NCI-H345 treated with DMSO at 0.1 percent for 48 hours (cell line): ENCODE results near the gene KLRF2.
"Not testable (repeated sequence)": the region's sequence is repeated elsewhere in the genome, so short reads cannot be mapped to it uniquely, and the experiment has no call there.

ENCODE experiments used
- DNase-seq: peaks from one replicate; lab custom pipeline; 2025; ENCODE audit not compliant: unreplicated experiment; lab: John Stamatoyannopoulos, UW

Gene KLRF2, protein sequence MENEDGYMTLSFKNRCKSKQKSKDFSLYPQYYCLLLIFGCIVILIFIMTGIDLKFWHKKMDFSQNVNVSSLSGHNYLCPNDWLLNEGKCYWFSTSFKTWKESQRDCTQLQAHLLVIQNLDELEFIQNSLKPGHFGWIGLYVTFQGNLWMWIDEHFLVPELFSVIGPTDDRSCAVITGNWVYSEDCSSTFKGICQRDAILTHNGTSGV

DNA sequence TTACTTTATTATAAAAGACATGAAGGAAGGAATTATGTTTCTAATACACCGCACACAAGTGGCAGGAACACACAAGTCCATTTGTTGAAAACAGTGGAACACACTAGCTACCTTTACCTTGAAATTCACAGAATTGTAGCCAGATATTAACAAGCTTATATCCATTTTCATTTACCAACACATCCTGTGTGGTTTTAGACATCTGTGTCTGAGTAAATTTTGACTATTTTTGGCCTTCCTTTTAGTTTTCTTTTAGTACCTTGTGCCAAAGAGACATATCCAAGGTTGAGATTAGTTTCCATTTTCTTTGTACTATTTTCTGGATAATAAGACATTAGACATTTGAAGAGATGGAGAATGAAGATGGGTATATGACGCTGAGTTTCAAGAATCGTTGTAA is at the start of gene KLRF2:
KLRF2 (plus strand) TSS at position 244 of the 400 bp plus-strand sequence; CDS start at position 351, 107 bp downstream.
- no peak for DNase-seq

DNA sequence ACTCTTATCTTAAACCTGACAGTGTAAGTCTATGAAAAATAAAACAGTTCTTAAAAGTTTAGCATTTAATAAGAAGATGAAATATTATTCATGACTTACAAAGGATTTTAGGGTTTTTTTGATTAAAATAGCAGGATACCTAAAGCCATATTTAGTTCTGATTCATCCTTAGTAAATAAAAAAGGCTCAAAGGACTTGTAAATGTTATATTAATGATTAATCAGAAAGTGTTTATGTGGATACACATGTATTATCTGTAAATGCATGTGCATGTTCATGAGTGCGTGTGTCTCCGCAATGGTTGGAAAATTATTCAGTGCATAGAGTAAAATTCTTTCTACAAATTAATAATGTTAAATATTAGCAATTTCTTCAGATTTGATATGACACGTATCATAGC is 49.6 kb upstream of the KLRF2 start:
- no peak for DNase-seq

DNA sequence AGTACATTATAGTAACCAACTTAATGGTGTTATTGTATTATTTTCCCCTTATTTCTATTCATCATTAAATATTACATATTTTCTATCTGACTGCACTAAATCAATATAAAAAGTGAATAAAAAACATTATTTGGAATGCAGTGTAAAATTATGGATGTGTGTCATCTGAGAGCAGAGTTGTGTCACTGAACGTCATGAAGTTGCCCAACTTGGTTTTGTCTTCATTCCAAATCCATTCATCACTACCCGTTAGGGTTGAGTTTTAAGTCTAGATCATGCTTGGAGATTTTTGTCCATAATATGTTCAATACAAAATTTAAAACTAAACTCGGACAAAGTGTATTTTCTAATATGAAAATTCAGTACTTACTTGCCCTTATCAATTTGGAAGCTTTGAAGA is 37.9 kb upstream of the KLRF2 start:
- DNase-seq, result no peak

DNA sequence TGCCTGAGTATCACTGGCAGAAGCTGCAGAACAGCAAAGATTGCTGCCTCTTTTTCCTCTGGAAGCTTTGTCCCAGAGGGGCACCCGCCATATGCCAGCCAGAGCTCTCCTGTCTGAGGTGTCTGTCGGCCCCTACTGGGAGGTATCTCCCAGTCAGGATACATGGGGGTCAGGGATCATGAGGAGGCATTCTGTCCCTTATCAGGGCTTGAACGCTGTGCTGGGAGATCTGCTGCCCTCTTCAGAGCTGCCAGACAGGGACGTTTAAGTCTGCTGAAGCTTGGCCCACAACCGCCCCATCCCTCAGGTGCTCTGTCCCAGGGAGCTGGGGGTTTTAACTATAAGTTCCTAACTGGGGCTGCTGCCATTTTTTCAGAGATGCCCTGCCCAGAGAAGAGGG is 32.4 kb upstream of the KLRF2 start:
- no peak for DNase-seq

DNA sequence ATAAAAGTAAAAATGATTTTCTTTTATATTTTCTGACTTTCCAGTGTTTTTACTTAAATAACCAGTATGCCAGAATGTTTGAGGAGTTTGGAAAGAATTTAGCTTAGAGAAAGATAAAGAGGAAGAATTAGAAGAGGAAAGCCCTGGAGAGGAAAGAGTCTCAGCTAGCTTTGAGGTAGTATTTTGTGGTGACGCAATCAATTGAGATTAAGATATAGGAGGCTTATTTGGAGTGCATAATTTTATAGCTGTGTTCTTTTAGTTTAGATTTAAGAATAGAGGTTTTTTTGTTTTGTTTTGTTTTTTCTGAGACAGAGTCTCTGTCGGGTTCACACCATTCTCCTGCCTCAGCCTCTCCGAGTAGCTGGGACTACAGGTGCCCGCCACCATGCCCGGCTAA is 30.2 kb upstream of the KLRF2 start:
- no peak for DNase-seq

DNA sequence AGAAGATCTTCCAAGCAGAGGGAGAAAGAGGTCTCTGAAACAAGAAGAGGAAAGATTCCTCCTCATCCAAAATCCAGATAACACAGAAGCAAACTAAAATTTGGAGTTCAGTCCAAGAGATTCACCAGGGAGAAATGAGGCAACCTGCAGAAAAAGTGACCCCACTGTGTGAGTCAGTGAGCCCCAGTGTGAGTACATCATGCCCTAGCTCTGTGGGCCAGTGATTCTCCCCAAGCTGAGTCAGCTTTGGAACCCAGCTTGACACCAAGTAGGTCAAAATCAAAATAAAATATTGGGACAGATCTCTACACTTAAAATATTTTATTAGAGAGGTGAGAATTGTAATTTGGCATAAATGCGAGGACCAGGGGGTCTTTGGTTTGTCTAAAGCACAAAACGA is 29.4 kb upstream of the KLRF2 start:
- no peak for DNase-seq

DNA sequence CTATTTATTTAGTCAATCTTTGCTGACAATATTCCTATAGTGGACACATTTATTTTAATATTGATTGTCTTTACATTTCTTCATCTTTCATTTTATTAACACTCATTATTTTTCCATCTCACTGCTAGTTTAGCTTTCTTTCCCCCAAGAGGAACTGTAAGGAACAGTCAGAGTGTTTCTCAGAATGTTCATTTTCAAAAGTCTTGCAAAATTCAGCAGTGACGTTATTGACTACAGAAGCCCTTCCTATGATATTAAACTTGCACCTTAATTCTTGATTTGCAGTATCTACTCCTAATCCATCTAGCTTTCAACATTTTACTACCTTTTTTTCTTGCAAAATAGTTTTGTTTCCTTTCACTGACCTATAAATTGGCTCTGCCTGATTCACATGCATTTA is 25.1 kb upstream of the KLRF2 start:
- DNase-seq, result no peak

DNA sequence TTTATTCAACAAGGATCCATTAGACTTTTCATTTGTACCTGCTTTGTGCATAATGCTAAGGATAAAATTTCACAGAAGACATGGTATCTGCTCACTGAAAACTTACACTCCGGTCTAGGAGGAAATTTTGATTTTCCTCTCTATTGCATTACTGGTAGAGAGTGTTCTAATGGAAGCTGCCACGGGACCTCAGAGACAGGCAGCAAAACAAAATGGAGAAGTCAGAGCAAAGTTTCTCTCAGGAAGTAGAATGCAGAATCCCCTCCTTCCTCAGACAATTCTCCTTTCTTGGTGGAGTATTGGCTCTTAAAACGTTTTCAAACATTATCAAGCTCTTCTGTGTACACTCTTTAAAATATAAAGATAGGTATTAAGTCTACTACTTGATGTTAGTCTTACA is 24.4 kb upstream of the KLRF2 start:
- no peak for DNase-seq

DNA sequence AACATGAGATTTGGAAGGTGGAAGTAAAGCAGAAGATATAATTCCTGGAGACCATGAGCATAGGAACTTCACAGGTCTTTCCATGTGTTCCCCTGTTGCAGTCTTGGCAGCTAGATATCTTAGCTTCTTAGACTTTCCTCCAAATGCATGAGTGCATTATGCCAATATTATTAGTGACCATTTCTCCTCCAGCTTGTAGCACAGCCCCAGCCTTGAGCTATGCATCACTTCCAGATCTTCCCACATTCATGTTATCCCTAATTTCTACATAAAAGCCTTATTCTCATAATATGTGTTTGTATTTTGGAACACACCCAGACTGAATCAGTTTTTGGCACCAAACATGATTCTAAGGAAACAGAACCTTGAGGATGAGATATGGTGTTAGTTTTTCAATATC is 23.2 kb upstream of the KLRF2 start:
- DNase-seq, result no peak

DNA sequence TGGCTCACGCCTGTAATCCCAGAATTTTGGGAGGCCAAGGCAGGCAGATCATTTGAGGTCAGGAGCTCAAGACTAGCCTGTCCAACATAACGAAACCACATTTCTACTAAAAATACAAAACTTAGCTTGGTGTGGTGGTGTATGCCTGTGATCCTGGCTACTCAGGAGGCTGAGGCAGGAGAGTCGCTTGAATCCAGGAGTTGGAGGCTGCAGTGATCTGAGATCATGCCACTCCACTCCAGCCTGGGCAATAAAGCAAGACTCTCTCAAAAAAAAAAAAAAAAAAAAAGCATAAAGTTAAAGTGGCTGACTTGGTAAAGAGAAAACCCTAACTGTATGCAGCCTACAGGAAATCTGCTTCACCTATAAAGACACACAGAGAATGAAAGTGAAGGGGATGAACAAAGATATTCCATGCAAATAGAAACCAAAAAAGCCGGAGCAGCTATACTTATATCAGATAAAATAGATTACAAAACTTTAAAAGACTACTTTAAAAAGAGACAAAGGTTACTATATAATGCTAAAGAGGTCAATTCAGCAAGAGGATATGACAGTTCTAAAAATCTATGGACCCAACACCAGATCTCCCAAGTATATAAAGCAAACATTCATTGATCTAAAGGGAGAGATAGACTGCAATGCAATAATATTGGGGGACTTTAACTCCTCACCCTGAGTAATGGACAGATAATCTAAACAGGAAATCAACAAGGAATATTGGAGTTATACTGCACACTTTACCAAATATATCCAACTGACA is 16.2 kb upstream of the KLRF2 start:
- no peak for DNase-seq

DNA sequence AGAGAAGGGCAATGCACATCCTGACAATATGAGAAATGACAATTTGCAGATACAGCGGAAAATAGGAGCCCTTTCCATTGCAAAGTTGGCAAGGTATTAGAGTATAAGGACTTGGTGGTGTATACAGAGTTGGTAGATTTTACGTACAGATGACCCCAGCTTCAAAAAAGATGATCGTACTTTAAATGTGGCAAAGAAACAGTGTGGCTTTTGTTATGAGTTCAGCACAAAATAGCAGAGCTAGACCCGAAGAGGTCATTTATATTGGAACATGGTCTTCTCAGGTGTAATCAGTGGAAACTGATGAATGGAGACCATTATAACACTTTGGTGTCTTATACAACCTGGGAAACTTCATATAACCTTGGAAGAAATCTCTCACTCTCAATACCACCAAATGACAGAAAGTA is 14.4 kb upstream of the KLRF2 start:
- DNase-seq, result no peak

DNA sequence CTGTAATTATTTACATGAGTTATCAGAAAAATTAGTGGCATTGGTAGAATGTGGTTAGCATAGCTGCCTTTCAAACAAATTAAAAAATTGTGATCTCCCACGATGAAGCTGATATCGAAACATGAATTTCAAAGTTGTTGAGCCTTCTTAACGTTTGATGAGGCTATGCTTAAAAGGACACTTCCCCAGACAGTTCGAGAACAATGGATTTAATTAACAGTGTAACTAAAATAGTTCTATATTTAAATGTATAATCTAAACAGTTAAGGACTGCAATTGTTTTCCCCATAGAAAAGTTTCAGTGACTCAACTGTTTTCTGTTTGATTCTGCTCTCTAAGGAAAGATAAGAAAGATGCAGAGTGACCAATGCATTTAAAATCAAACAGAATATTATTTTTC is 13.8 kb upstream of the KLRF2 start:
- DNase-seq, result no peak

DNA sequence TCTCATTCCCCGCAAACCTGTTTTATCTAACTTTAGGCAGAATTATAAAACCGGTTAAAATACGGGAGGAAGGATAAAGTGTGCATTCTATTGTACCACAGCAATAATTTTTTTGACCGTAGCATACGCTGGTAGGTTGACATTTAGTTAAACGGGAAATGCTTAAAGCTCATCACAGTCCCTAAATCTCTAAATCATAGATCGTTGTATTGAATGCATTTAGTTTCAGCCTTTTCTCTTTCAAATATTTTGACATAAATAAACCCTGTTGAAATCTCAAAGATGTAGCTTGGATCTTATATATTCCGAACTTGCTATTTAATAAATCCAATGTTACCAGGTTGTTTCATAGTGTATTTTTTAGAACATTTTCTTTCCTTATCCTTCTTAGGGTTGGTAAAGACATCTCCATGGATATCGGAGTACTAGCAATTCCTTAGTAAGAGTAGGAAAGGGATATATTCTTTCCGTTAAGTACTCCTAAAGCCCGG is 12.9 kb upstream of the KLRF2 start:
- DNase-seq, result no peak

DNA sequence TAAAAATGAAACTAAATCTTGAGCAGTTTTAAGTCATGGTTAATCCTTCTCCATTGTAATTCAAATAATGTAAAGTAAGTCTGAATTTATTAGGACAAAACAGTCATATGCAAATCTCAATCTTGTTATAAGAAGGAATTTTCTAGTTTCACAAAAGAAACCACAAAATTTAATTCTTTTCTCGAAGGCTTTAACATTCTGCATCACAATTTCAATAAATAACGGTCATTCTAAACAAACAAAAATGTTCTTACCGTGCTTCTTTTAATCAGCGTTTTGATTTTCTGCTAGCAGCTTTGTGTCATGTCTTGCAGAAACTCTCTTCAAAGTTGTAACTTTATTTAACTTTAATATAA is 12.4 kb upstream of the KLRF2 start:
- DNase-seq, result no peak

DNA sequence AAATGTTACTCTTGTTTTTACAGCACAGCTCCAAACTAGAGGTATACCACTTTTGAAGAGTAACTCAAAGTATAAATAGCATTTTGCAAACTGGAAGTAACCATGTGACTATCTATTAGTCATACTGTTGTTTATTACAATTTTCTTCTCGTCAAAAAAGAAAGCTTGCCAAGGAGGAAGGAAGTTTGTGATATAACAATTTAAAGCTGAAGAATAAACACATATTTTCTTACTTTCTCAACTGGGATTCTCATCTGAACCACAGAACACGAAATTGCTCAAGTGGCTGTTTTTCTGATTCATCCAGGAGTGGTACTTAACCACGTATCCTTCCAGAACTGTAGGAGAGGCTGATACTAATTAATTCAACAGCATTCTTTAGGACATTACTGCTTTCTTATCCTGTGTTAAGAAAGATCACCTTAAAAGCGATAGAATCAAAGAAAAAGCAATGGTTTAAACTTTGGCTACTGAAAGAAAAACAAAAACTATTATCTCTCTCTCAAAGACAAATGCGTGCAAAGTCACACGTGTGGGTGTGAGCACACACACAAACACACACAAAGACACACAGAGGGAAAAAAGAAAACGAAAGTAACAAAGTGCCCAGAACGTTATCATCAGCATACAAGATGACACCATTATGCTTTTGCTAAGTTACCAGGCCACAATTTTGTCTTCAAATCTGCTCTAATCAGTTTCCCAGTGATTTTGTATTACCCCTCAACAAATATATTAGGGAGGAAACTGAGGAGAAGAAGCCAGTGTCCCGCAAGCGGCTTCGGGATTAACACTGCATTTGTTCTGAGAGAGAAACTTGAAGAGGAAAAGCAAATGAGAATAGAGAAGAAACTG is 11.8 kb upstream of the KLRF2 start, which contains the start of gene CLEC2B:
CLEC2B (minus strand) TSS at position 48 of the 855 bp plus-strand sequence.
- DNase-seq, result no peak

DNA sequence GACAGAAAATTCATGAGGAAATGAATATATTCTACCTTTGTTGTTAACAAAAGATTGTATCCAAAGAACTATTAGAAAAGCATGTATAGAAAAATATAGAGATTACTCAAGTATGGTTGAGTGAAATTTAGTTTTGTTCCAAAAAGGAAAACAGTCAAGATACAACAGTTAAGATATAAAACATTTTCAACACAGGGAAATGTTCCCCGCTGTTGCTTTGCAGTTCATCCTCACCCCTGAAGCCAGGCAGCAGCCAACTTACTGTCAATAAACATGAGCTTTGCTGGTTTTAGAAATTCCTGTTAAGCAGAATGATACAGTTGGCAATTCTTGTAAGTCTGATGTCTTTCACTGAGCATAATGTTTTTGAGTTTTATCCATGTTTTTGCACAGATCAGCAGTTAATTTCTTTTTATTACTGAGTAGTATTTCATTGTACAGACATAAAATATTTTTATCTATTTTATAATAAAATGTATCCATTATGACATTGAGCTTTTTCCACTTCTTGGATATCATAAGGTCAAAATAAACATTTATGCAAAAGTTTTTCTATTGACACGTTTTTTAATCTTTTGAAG is 10.9 kb upstream of the KLRF2 start:
- no peak for DNase-seq

DNA sequence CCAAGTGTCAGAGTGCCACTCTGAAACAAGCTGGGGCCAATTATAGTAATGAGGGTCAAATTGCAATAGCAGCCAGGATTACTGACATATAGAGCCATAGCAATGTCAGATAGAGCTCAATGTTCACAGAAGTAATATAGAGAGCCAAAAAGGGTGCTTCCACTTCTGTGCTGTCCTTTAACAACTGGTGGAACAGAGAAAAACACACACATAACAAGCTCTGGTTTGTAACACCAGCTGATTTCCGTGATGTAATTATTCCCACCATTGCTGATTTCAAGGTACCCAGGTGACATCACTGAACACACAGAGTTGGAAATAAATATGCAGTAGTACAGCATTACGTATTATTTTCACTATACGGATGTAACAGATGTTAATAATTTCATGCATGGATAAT is 9.1 kb upstream of the KLRF2 start:
- DNase-seq, result no peak

DNA sequence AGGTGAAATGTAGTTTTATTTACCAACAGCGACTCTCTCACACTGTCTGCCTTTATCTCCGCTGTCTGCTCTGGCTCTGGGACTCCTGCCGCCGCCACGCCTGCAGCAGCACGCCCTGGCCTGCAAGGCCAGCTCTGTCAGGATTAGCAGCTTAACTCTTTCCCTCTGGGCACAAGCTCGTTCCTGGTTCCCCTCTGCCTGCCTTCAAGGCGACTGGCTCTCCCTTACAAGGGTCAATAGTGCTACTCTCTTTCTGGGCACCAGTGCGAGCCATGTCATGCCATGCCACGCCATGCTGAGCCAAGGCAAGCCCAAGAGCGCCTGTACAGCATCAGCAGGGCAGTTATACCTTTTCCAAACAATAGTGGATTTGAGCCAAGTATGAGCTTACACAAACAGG is 8.5 kb upstream of the KLRF2 start:
- DNase-seq, result no peak

DNA sequence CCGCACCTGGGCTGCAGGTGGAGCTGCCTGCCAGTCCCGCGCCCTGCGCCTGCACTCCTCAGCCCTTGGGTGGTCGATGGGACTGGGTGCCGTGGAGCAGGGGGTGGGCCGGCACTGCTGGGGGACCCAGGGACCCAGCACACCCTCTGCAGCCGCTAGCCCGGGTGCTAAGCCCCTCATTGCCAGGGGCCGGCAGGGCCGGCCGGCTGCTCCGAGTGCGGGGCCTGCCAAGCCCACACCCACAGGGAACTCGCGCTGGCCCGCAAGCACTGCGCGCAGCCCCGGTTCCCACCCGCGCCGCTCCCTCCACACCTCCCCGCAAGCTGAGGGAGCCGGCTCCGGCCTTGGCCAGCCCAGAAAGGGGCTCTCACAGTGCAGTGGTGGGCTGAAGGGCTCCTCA is 5.2 kb upstream of the KLRF2 start:
- DNase-seq, result not testable (repeated sequence)

DNA sequence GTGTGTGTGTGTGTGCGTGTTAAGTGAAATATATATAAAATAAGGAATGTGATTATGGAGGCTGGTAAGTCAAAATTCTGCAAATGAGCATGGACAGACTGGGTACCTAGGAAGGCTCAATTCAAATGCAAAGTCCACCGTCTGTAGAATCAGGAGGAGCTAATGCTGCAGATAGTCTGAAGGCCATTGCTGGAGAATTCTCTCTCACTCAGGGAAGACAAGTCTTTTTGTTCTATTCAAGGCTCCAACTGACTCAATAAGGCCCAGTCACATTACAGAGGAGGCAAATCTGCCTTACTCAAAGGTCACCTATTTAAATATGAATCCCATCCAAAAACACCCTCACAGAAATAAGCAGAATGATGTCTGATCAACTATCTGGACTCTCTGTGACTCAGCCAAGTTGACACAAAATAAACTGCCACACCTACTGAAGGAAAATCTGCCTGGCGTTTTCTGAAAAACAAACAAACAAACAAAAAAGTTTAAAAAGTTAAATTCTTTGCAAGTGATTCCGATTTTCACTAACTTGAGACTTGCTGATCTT is 684 bp upstream of the KLRF2 start:
- no peak for DNase-seq

DNA sequence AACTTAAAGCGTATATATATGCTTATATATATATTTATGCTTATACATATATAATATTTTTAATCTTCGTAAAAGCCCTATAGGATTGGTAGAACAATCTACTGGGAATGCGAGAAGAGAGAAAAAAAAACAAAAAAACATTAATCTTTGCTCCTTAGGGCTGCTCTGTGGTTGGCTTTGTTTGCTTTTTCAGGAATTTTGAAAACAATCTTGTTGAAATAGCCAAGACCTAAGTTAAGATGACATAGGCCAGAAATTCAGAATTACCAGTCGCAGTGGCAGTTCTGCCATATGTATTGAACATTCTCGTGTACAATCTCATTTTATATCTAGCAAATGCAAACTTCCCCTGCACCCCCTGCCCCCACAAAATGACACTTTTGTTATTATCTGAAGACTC is 699 bp downstream of the KLRF2 start:
- DNase-seq, result no peak
